ENCODE measurements around the gene SYNDIG1.

Gene SYNDIG1

DNA sequence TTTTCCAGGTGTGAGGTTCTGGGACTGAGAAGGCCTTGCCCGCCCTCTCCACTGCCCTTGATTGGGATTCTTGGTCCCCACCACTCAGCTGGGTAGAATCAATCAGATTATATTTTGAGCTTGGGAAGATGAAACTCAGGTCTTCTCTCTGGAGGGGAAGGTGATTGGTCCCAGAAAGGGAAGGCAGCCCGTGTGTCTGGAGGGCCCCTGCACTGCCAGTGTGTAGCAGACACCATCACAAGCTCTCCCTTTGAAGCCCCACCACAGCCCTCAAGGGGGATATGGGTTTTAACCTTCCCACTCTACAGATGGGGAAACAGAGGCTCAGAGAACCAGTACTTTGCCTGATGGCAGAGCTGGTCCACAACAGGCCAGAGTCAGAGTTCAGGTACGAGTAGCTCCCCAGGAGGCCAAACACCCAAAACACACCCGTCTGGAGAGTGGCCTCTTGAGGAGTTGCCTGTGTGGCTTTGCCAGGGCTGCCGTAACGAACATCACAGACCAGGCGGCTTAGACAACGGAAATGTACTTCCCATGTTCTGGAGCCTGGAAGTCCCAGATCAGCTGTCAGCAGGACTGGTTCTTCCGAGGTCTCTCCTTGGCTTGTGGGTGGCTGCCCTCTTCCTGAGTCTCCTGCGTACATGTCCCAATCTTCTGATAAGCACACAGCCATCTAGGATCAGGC, 205.6 kb downstream of the SYNDIG1 start:
- DNase-seq (ENCODE audit: low read depth) = no peak

DNA sequence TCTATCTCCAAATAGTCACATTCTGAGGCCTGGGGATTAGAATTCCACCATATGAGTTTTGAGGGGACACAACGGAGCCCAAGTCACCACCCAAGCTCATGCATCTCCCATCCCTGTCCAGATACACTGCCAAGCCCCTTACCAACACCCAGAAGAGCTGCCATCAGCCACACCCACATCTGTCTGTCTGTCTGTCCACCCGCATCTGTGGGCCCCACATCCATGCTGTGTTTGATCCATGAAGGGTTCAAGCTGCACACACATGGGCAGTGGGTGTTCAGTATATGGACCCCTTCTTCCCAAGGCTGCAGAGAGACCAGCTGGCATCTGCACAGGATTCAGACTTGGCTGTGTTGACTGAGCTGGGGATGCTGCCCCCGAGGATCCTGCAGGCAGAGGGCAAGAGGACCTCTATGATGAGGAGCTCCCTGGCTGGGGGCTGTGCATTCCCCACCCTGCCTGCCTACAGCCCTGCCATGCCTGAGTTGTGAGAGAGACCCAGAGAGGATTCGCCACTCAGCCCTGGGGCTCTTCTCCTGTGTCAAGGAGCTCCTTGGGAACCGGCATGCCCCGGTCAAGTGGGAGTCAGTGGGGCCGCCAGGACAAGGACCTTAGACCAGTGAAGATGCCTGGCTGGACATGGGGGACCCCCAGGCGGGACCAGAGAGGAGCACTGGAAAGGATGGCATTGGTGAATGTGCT, 206.4 kb downstream of the SYNDIG1 start:
- DNase-seq (ENCODE audit: low read depth) = no peak

DNA sequence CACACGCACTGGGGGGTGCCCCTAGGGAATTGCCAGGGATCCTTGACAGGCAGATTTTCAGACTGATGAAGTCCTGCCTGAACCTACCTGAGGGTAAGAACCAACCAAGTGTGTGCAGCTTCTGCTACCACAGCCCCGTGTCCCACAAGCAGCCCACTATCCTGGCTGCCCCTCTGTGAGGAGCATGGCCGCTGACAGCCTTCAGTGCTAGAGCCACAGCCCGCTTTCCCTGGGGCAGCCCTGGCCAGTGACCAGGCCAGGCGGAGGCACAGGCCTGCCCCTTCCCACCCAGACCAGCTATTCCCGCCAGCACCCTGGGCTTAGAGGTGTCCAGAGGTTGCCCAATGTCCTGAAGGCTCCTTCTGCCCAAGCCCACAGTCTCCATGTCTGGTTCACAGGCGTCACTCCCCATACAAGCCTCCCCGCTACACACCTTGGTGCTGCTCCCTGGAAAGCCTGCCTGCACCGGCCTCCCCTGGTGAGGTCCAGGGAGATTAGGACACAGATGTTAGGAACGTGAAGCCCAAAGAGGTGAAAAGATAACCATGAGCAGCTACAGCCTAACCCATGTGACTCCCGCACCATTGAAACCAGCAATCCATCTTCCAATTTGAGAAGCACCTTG, 207.0 kb downstream of the SYNDIG1 start:
- DNase-seq (ENCODE audit: low read depth) = no peak

DNA sequence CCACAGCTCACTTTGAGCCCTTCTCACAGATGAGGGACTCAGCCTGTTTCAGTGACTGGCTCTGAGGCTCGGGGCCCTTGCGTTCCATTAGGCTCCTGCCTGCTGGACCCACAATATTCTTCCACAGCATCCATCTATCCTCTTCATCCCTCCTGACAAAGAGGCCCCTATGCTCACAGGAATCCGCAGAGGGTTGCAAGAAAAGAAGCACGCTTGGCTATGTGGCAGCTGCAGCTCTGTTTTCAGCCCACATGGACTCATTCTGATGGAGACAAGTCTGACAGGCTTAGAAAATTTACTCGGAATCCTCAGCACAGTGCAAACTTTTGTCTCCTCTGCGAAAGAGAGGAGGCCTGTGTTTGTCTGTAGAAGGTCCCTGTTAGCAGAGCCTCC, 207.5 kb downstream of the SYNDIG1 start:
- DNase-seq (ENCODE audit: low read depth) = no peak

DNA sequence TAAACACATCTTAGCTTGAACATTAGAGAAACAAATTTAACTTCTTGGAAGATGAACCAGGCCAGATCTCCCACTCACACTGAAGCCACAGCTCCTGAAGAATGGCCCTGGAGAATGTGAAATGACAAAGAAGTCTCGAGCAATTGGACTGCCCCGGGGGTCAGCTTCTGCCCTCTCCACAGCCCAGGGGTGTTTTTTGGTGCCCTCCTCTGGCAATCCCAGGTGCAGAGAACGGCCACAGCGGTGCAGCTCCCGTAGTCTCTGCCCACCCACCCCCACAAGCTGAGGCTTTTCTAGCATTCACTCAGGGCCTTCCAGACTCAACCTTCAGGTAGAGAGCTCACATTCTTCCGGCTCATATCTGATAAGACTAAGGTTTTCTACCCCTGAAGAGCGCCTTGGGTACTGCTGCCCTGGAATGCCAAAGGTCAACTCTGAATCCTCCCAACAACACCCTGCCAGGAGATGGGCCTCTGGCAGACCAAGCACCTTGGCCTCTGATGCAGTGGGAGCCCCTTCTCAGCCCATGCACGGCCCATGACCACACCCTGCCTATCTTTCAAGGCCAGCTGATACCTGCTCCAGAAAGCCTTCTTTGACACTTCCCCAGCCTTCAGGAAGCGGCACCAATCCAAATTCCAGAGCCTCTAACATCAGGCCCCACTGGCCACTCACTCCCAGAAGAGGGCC, 208.3 kb downstream of the SYNDIG1 start:
- no peak for DNase-seq (ENCODE audit: low read depth)

DNA sequence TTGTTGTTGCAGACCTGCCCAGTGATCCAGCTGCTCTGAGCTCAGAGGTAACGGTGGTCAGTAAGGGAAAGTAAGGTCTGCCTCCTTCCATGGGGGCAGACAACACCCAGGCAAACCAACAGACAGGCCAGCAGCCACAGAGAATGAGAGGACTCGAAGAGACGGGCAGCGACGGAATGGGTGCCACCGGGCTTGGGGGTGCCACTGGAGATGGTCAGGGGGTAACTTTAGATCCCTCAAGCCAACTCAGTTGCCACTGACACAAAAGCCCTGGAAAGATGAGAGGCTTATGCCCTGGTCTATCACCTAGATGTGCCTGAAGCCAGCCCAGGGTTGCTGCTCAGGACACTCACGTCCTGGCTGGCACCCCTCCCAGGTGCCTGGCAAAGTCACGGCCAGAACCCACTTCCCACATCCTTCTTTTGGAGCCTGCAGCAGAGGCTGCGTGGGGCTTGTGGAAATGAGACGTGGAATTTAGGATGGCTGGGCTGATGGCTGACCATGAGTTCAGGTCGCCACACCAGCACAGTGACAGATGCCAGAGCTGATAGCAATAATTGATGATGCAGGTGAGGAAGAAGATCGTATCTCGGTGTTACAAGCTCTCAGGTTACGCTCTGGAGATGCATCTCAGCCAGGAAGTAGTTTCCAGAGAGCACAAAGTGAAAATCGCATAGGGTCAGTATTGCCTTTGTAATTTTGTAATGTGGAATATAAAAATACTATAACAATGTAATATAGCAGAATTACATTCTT, 209.1 kb downstream of the SYNDIG1 start:
- no peak for DNase-seq (ENCODE audit: low read depth)

DNA sequence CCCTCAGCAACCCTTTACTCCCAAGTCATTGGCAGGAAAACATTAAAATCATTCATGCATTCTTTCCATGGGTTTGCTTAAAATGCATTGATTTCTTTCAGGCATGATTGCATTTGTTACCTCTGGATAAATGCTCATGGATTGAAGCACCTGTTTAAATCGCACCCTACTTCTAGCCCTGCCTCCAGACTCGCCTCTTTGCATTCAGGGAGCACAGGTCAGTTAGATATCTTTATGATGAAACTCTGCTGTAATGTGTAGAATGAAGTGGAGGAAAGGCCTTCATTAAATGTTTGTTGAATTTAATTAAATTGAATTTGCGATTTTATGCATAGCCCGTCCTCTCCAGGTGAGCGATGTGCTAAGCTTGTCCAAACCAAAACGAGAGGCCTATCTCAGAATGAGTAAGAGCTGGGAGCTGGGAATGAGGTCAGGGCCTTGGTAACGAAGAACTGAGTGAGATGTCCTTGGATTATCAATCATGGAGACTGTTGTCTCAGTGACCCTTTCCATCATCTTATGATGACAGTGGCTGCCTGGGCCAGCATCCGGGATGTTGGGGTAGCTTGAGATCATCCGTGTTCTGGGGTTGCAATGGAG, 210.1 kb downstream of the SYNDIG1 start:
- DNase-seq (ENCODE audit: low read depth) = no peak

DNA sequence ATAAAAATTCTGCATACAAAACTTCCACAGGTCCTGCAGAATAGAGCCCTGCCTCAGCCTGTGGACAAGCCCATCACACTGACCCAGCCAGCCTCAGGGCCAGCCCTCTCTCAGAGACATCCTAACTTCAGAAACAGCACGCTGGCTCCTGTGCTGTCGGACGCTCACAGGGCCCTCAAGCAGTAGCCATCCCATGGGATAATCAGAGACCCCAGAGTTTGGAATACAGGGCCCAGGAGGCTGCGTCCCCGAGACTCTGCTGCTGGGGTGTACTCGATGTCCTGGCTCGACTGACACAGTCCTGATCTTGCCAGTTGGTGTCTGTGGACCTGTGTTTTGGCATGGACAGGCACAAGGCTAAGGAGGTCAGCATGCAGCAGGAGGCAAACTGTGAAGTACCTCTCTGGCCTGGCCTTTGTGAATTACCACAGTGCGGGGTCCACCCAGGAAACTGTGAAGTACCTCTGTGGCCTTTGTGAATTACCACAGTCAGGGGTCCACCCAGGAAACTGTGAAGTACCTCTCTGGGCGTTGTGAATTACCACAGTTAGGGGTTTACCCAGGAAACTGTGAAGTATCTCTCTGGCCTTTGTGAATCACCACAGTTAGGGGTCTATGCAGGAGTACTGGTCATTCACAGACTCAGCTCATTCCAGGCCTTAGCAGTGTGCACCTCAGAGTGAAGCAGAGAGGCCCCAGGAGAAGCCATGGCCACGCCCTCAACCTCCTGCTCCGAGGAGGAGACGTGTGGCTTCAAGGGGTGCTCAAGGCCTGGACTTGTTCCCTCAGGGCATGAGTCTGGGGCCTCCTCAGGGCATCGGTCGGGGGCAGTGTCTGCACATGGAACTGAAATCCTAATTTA, 212.4 kb downstream of the SYNDIG1 start:
- DNase-seq (ENCODE audit: low read depth) = no peak

DNA sequence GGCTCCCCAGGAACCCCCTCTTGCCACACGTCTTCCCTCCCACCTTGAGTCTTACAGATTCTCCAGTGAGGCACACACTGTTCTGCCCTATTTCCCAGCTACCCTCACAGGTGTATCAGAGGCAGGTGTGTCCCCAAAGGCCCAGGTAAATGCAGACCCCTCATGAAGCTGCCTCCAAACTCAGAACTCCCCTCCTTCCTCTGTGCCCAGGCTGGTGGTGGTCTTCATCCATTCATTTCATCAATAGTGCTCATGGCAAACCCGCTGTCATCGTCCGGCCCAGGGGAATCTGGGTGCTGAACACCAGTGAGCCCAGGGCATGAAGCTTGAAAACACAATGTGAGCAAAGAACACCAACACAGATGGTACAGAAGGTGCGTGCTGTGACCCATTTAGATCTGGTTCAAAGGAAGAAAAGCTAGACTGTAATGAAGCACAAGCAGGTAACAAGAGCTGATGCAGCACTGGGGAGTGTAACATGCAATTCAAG, 213.1 kb downstream of the SYNDIG1 start:
- DNase-seq (ENCODE audit: low read depth) = no peak

DNA sequence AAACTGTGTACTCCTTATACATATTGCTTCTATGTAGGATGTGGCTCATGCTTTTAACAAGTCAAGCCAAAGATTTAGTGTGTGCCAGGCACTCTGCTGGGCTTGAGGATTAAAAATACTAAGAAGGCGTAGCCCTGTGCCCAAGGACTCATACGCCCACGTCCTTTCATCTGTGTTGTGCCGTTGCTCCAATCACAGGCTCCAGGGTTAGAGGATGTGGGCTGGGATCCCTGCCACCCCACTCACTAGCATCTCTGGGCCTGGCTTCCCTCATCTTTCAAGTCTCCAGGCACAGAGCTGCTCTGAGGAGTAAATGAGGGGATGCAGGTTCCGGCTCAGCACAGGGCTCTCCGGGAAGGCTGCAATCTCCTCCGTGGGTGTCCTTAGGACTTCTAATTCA, 214.2 kb downstream of the SYNDIG1 start:
- DNase-seq (ENCODE audit: low read depth) = no peak

DNA sequence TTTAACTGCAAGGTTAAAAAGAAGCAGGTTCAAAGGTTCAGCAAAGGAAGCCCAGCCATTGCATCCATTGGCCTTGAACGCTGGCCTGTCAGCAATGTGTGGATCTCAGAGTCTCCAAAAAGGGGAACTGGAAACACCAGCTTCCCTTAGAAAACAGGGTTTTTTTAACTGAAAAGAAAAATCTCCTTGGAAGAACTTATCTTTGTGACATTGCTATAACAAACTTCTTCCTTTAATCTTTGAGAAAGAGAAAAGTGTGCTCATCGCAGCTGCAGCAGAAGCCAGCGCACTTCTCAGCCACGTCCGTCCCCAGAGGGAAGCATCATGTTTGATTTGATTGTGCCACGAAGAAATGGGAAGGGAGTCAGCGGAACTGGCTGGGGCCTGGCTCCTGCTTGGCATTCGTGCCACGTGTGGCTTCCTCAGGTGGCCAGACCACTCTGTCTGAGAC, 215.0 kb downstream of the SYNDIG1 start:
- DNase-seq (ENCODE audit: low read depth) = no peak

DNA sequence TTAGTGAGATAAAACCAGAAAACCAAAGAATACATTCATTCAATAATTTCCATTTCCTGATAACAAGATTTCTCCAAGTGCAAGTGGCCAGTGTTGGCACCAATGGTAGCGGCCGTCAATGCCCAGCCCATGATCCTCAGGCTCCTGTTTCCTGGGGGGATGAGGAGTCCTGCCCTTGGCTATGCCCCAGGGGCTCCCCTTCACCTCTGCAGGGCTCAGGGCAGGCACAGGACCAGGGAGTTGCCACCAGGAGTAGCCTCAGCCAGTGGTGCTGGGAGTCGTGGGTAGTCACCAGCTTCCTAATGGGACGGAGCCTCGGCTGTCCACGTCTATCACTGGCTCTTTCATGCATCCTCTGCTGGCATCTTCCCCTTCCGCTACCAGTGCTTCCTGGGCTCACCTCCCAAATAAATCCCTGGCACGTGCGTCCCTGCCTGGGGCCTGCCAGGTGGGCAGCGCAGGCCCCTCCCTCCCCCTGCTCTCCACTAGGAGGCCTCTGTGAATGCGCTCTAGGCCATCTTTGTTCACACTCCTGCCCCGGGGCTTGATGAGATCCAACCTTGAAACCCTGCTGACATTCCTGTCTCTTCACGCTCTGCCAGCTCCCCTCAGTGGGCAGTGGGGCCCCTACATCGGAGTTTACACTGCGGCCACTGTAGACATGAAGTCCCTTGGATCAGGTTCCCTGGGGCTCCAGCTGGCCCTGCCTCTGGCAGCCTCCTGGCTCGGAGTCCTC, 215.7 kb downstream of the SYNDIG1 start:
- DNase-seq (ENCODE audit: low read depth) = no peak

DNA sequence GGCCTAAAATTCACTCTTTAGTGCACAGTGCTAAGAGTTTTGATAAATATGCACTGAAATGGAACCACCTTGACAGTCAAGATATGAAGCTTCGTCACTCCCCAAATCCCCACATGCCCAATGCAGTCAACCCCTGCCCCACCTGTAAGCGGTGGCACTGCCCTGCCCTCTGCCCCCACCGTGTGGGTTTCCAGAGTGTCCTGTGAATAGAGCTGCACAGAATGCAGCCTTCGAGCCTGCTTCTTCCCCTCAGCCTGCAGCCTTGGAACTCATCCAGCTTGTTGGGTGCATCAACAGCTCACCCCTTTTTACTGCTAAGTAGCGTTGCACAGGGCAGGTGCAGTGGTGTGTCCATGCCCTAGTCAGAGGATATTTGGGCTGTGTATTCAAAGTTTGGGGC, 216.3 kb downstream of the SYNDIG1 start:
- no peak for DNase-seq (ENCODE audit: low read depth)

DNA sequence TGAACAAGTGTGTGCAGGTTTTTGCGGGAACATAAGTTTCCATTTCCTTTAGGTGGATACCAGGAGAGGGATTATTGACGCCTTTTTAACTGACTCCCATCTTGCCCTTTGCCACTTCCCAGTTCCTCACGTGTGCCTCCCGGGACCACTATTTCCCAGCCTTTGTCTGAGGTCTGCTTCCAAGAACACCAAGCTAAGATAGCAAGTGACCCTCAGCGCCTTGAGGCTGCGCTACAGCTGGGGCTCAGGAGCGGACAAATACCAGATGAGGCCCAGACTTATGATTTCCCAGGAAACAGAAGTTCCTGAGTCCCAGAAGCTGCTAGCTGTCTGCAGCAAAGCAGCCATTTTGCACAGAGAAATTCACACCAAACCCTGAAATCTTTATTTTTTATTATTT, 216.7 kb downstream of the SYNDIG1 start:
- DNase-seq (ENCODE audit: low read depth) = no peak

DNA sequence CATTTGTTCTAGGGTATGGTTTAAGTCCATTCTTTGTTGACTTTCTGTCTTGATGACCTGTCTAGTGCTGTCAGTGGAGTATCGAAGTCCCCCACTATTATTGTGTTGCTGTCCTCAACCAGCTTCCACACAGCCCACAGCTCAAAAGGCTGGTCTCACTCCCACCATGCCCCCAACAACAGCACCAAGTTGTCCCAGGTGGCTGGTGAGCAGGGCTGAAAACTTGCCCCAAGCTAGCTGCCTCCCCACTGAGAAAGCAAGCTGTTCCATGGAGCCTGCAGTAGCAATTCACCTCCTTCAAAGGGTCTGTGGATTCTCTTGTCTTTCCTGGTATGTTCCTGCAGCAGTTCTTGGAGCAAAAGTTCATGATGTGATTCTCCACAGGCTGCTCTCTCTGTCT, 221.0 kb downstream of the SYNDIG1 start:
- DNase-seq (ENCODE audit: low read depth) = no peak

DNA sequence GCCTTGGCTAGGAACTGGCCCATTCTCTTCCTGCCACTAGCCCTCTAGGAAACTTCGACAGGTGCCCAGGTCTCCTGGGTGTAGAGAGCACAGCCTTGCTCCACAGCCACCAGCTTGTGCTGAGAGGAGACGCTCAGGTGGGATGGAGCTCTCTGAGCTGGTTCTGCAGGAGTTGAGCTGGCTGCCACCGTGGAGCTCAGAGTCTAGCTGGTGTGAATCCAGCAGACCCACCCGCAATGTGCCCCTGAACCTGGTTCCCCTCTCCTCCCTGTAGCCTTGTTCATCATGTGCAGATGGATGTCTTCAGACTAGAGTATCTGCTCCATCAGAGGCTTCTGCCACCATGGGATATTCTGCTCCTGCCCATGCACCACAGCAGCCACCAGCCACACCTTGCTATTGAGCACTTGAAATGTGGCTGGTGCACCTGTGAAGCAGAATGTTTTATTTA, 222.5 kb downstream of the SYNDIG1 start:
- no peak for DNase-seq (ENCODE audit: low read depth)

DNA sequence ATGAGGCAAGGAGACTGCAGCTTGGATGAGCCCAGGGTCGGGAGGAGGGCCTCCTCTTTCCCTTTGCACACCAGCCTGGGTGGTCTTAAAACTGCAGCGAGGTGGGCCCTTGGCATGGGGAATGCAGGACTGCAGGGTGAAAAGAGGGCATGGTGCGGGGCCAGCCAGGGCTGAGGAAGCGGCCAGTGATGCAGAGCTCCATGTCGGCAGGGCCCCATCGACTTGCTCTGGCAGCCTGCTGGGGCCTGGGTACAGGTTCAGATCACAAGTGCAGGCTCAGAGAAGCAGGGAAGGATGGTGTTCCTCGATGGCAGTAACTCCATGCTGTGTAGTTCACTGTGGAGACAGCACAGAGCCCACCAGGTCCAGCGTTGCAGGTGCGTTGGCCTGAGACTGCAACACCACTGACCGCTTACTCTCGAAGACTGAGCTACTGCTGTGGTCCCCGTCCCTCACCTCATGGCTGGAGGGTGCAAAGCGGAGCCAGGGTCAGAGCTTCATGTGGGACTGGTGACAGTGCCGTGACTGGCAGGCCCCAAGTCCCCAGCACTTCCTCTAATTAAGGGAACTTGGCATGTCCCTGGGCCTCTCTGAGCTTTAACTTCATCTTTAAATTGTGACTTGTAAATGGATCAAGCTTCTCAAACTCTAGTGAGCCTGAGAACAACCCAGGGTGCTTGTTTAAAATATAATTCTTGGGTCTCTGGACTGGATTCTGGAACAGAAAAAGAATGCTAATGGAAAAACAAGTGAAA, 223.2 kb downstream of the SYNDIG1 start:
- no peak for DNase-seq (ENCODE audit: low read depth)

DNA sequence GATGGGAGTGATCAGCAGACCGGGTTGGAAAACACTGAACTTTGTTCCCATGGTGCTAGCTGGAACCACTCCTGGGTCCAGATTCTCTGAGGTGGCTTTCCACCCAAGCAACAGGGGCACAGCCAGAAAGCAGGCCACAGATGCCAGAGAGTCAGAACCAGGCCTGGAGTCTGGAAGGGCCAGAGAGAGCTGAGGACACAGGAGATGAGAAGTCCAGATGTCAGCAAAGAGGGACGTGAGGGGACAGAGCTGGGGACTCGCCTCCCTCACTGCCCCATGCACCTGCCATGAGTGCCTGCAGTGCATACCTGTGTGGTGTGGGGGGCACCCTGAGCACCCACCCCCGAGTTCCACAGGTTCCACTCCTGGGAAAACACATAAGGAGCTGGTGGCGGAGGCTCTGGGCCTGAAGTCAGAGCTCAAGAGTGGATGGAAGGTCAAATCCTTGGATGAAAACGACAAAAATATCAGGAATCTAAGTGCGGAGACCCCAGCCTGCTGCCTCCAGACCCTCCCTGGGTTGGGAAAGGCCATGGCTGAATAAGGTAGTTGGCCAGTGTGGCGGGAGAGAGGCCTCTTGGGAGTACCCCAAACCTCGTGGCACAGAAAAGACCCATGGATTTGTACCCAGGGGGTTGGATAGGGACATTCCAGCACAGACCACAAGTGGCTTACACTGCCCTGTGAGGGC, 224.2 kb downstream of the SYNDIG1 start:
- no peak for DNase-seq (ENCODE audit: low read depth)
